HG03460 (cell line): ENCODE measurements around the gene ATRX.
"Not testable (repeated sequence)": the region's sequence is repeated elsewhere in the genome, so short reads cannot be mapped to it uniquely, and the experiment has no call there.

Experiments used
- ATAC-seq: cut with Tn5 transposase; IDR thresholded peaks from one replicate; pipeline ENCODE4 v1.9.1; 2021; ENCODE audit not compliant: unreplicated experiment

ATRX gene

GRCh38 chrX:77635373-77635772 is 150.6 kb downstream of the ATRX start:
- ATAC-seq: no peak

- no peak for ATAC-seq
These were observed 157.6 kb downstream of the ATRX start for GRCh38 chrX:77628294-77629025.

- ATAC-seq: no peak
These were observed 163.3 kb downstream of the ATRX start for GRCh38 chrX:77622672-77623071.

- no peak for ATAC-seq
These were observed 163.8 kb downstream of the ATRX start for GRCh38 chrX:77622233-77622632.

GRCh38 chrX:77621453-77621852 is 164.6 kb downstream of the ATRX start:
- not testable (repeated sequence) for ATAC-seq

GRCh38 chrX:77617206-77617605 is 168.8 kb downstream of the ATRX start:
- ATAC-seq: no peak

GRCh38 chrX:77603635-77604336 is 182.2 kb downstream of the ATRX start:
- no peak for ATAC-seq

- ATAC-seq: no peak
These were observed 188.5 kb downstream of the ATRX start for GRCh38 chrX:77597511-77597910.

- no peak for ATAC-seq
These were observed 188.9 kb downstream of the ATRX start for GRCh38 chrX:77597090-77597489.

GRCh38 chrX:77595848-77596247 is 190.2 kb downstream of the ATRX start:
- no peak for ATAC-seq

- ATAC-seq: no peak
These were observed 213.7 kb downstream of the ATRX start for GRCh38 chrX:77572322-77572721.

GRCh38 chrX:77565278-77565677 is 220.7 kb downstream of the ATRX start:
- ATAC-seq: no peak

- no peak for ATAC-seq
These were observed 221.2 kb downstream of the ATRX start for GRCh38 chrX:77564823-77565222.

- no peak for ATAC-seq
These were observed 224.6 kb downstream of the ATRX start for GRCh38 chrX:77561372-77561771.

GRCh38 chrX:77556276-77556675 is 229.7 kb downstream of the ATRX start:
- ATAC-seq: no peak

- ATAC-seq: no peak
These were observed 237.3 kb downstream of the ATRX start for GRCh38 chrX:77548751-77549150.

- ATAC-seq: not testable (repeated sequence)
These were observed 246.2 kb downstream of the ATRX start for GRCh38 chrX:77539778-77540177.

- ATAC-seq: not testable (repeated sequence)
These were observed 254.8 kb downstream of the ATRX start for GRCh38 chrX:77531261-77531660.

- no peak for ATAC-seq
These were observed 258.0 kb downstream of the ATRX start for GRCh38 chrX:77528034-77528433.

GRCh38 chrX:77527233-77528001 is 258.6 kb downstream of the ATRX start:
- no peak for ATAC-seq

GRCh38 chrX:77519765-77520164 is 266.3 kb downstream of the ATRX start:
- ATAC-seq: no peak

GRCh38 chrX:77514177-77514576 is 271.8 kb downstream of the ATRX start:
- ATAC-seq: no peak
